Measurements from ENCODE around the gene HMGXB4.
A peak's percentile ranks its signal among the peaks of the same experiment; 100 is the strongest.

HMGXB4 gene

GRCh38 chr22:35258191-35258988 is 1.1 kb downstream of the HMGXB4 start:
- DNase-seq (ENCODE audit: low spot score), result no peak
- peak overlapping the region; percentile 88 for H3K4me3 ChIP-seq
- peak overlapping the region; percentile 92 for H3K27ac ChIP-seq
- TF ChIP-seq CTCF (IDR thresholded peaks at IDR 0.05), result no peak

- no peak for TF ChIP-seq CTCF (IDR thresholded peaks at IDR 0.05)
- no peak overlapping the region for H3K4me3 ChIP-seq
- H3K27ac ChIP-seq, result no peak overlapping the region
- DNase-seq (ENCODE audit: low spot score), result no peak
Measured at GRCh38 chr22:35264986-35265385, 7.7 kb downstream of the HMGXB4 start.

DNA sequence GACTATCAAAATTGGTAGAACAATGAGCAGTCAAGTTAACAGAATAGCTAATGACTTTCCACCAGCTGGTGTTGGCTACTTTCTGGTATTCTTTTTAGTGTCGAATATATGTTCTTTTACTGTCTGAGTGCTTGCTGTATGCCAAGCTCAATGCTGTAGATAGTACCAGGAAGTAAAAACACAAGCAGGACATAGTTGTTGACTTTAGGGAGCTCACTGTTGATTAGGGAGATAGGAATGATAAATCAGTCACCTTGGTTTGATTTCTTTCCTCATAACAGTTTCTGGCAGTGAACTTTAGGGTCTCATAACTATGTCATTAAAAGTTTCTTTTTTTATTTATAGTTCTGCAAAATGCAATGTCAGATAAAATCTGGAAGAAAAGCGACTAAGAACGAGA is 9.0 kb downstream of the HMGXB4 start:
- no peak overlapping the region for H3K27ac ChIP-seq

GRCh38 chr22:35269630-35270029 is 12.3 kb downstream of the HMGXB4 start:
- DNase-seq (ENCODE audit: low spot score), result no peak
- no peak overlapping the region for H3K27ac ChIP-seq
- H3K4me3 ChIP-seq, result no peak overlapping the region
- no peak for TF ChIP-seq CTCF (IDR thresholded peaks at IDR 0.05)

More for the DNA sequence above, 9.0 kb downstream of the HMGXB4 start:
- no peak overlapping the region for H3K4me3 ChIP-seq
- TF ChIP-seq CTCF (IDR thresholded peaks at IDR 0.05), result no peak
- no peak for DNase-seq (ENCODE audit: low spot score)

GRCh38 chr22:35274154-35274871 is 17.0 kb downstream of the HMGXB4 start:
- no peak for DNase-seq (ENCODE audit: low spot score)
- no peak overlapping the region for H3K4me3 ChIP-seq
- TF ChIP-seq CTCF (IDR thresholded peaks at IDR 0.05), result no peak
- H3K27ac ChIP-seq, result no peak overlapping the region

DNA sequence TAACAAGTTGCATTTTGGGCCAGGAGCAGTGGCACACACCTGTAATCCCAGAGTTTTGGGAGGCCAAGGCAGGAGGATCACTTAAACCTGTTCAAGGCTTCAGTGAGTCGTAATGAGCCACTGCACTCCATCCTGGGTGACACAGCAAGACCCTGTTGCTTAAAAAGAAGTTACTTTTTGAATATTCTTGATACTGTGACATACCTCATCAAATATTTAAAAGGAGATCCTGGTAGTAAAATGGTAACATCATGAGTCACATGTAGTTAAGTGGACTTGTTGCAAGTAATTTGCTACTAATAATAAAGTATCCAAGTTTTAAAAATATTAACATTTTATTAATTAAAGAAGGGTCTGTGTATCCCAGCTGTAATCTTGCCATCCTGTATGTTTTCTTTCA is 18.3 kb downstream of the HMGXB4 start:
- no peak for DNase-seq (ENCODE audit: low spot score)
- H3K27ac ChIP-seq, result no peak overlapping the region
- no peak overlapping the region for H3K4me3 ChIP-seq
- TF ChIP-seq CTCF (IDR thresholded peaks at IDR 0.05), result no peak

DNA sequence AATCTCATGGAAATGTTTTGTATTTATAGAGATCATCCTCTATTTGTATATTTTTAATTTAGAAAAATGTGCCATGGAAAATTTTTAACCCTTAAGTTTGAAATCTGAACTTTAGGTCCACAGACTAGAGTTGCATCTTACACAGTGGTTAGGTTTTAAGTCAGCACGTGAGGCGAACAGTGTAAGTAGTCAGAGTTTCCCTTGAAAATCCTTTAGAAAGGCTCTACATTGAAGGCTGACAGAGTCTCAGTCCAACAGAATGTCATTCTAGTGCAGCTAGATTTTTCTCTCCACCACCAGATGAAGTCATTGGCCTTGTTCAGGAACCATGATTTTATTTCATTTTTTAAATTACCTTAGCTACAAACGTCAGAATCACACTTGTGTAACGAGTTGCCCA is 18.7 kb downstream of the HMGXB4 start:
- H3K4me3 ChIP-seq, result no peak overlapping the region
- no peak for DNase-seq (ENCODE audit: low spot score)
- TF ChIP-seq CTCF (IDR thresholded peaks at IDR 0.05), result no peak
- no peak overlapping the region for H3K27ac ChIP-seq
